H9 (cell line): ENCODE data around the gene BLACAT1. TPM values are rescaled to one million over a fixed set of nuclear protein-coding genes. Genes with fewer than 3 reads are reported as not detected.

Source experiments
- DNase-seq: peaks from one replicate; pipeline ENCODE4 v3.0.0-alpha.2; 2017
- H2AFZ ChIP-seq: one replicate; pipeline ENCODE4 v1.6.1; 2013; ENCODE audit warnings: mild to moderate bottlenecking, low read length, control low read depth, moderate library complexity
- H2AK5ac ChIP-seq: 2 replicates; pipeline ENCODE4 v1.6.1; 2013; ENCODE audit warnings: low read length, control low read depth, mixed read lengths; ENCODE audit not compliant: insufficient read length
- H2BK120ac ChIP-seq: one replicate; pipeline ENCODE4 v1.6.1; 2013; ENCODE audit warnings: low read depth, mild to moderate bottlenecking, low read length, control low read depth, inconsistent platforms; ENCODE audit not compliant: poor library complexity, severe bottlenecking
- H2BK12ac ChIP-seq: 2 replicates; pipeline ENCODE4 v1.6.1; 2013; ENCODE audit warnings: low read length, control low read depth, mixed read lengths, low read depth; ENCODE audit not compliant: insufficient read length
- H2BK15ac ChIP-seq: 2 replicates; pipeline ENCODE4 v1.6.1; 2013; ENCODE audit warnings: low read depth, low read length, control low read depth
- H2BK20ac ChIP-seq: one replicate; pipeline ENCODE4 v1.6.1; 2013; ENCODE audit warnings: low read depth, mild to moderate bottlenecking, low read length, control low read depth, inconsistent platforms; ENCODE audit not compliant: poor library complexity, severe bottlenecking
- H2BK5ac ChIP-seq: 2 replicates; pipeline ENCODE4 v1.6.1; 2013; ENCODE audit warnings: low read length, control low read depth, mixed read lengths; ENCODE audit not compliant: insufficient read length
- H3K14ac ChIP-seq: 2 replicates; pipeline ENCODE4 v1.6.1; 2013; ENCODE audit warnings: low read length, control low read depth; ENCODE audit not compliant: insufficient read depth
- H3K18ac ChIP-seq: 2 replicates; pipeline ENCODE4 v1.6.1; 2013; ENCODE audit warnings: low read depth, mild to moderate bottlenecking, mixed read lengths, low read length, control low read depth; ENCODE audit not compliant: insufficient read length
- H3K23ac ChIP-seq: 2 replicates; pipeline ENCODE4 v1.6.1; 2013; ENCODE audit warnings: low read length, control low read depth, mixed read lengths, low read depth; ENCODE audit not compliant: insufficient read length
- H3K23me2 ChIP-seq: 2 replicates; pipeline ENCODE4 v1.6.1; 2013; ENCODE audit warnings: low read depth, mild to moderate bottlenecking, mixed read lengths, low read length, control low read depth; ENCODE audit not compliant: insufficient read length, poor library complexity, severe bottlenecking
- H3K27ac ChIP-seq: 2 replicates; pipeline ENCODE4 v1.5.1; 2013; ENCODE audit warnings: low read length, control low read depth, mixed read lengths, low read depth; ENCODE audit not compliant: insufficient read length
- H3K27me3 ChIP-seq: 2 replicates; pipeline ENCODE4 v1.6.1; 2013; ENCODE audit warnings: low read length, control low read depth, inconsistent platforms; ENCODE audit not compliant: insufficient read depth
- H3K4ac ChIP-seq: 2 replicates; pipeline ENCODE4 v1.6.1; 2013; ENCODE audit warnings: low read depth, mild to moderate bottlenecking, control low read depth, inconsistent platforms, low read length, moderate library complexity
- H3K4me1 ChIP-seq: 2 replicates; pipeline ENCODE4 v1.6.1; 2013; ENCODE audit warnings: low read length, control low read depth, inconsistent platforms; ENCODE audit not compliant: insufficient read depth
- H3K4me2 ChIP-seq: 2 replicates; pipeline ENCODE4 v1.6.1; 2013; ENCODE audit warnings: low read length, control low read depth, mixed read lengths; ENCODE audit not compliant: insufficient read length, insufficient read depth
- H3K56ac ChIP-seq: 2 replicates; pipeline ENCODE4 v1.6.1; 2013; ENCODE audit warnings: low read depth, mild to moderate bottlenecking, mixed read lengths, low read length, control low read depth; ENCODE audit not compliant: insufficient read length
- H3K79me1 ChIP-seq: 2 replicates; pipeline ENCODE4 v1.6.1; 2013; ENCODE audit warnings: low read depth, mild to moderate bottlenecking, moderate library complexity, low read length, control low read depth, inconsistent platforms; ENCODE audit not compliant: insufficient read depth, poor library complexity, severe bottlenecking
- H3K79me2 ChIP-seq: 2 replicates; pipeline ENCODE4 v1.6.1; 2013; ENCODE audit warnings: low read length, control low read depth, inconsistent platforms; ENCODE audit not compliant: insufficient read depth
- H3K9ac ChIP-seq: 2 replicates; pipeline ENCODE4 v1.6.1; 2013; ENCODE audit warnings: low read length, control low read depth, mixed read lengths; ENCODE audit not compliant: insufficient read length; ENCODE audit errors: extremely low read depth
- H3K9me3 ChIP-seq: one replicate; pipeline ENCODE4 v1.6.1; 2013; ENCODE audit warnings: low read depth, low read length, inconsistent platforms; ENCODE audit not compliant: control insufficient read depth
- H3T11ph ChIP-seq: one replicate; pipeline ENCODE4 v1.6.1; 2013; ENCODE audit warnings: mild to moderate bottlenecking, low read length, control low read depth, inconsistent platforms
- H4K20me1 ChIP-seq: one replicate; pipeline ENCODE4 v1.6.1; 2013; ENCODE audit not compliant: control insufficient read depth, insufficient read length, insufficient read depth
- H4K5ac ChIP-seq: 2 replicates; pipeline ENCODE4 v1.6.1; 2013; ENCODE audit warnings: low read depth, mild to moderate bottlenecking, mixed read lengths, low read length, control low read depth; ENCODE audit not compliant: insufficient read length
- H4K8ac ChIP-seq: replicated peaks from 2 replicates; pipeline ENCODE4 v1.6.1; 2013; ENCODE audit warnings: low read length, control low read depth, mixed read lengths, low read depth; ENCODE audit not compliant: insufficient read length
- H4K91ac ChIP-seq: 2 replicates; pipeline ENCODE4 v1.6.1; 2013; ENCODE audit warnings: low read depth, mild to moderate bottlenecking, moderate library complexity, mixed read lengths, low read length, control low read depth; ENCODE audit not compliant: insufficient read length
- H3K27ac Mint-ChIP-seq, 3 experiments: 2 replicates in 2 of 3; 3 replicates in 1 of 3; pipeline ENCODE4 v1.8.0; 2020 to 2021; ENCODE audit warnings: mixed read lengths in 3 of 3, mild to moderate bottlenecking in 1 of 3, moderate library complexity in 1 of 3
- H3K27me3 Mint-ChIP-seq: 2 replicates; pipeline ENCODE4 v1.8.0; 2021; ENCODE audit warnings: low read depth, mild to moderate bottlenecking, moderate library complexity, mixed read lengths
- H3K36me3 Mint-ChIP-seq, 3 experiments: 2 replicates in 2 of 3; 3 replicates in 1 of 3; pipeline ENCODE4 v1.8.0; 2020 to 2021; ENCODE audit warnings: low read depth in 3 of 3, mixed read lengths in 3 of 3; ENCODE audit not compliant: insufficient read depth in 1 of 3
- H3K4me1 Mint-ChIP-seq, 2 experiments: 2 replicates each; pipeline ENCODE4 v1.8.0; 2020; ENCODE audit warnings: mixed read lengths in 2 of 2
- H3K4me3 Mint-ChIP-seq, 2 experiments: 2 replicates in 1 of 2; 3 replicates in 1 of 2; pipeline ENCODE4 v1.8.0; 2020 to 2021; ENCODE audit warnings: mild to moderate bottlenecking in 2 of 2, mixed read lengths in 2 of 2, moderate library complexity in 1 of 2
- H3K9me3 Mint-ChIP-seq, 2 experiments: 2 replicates in 1 of 2; 3 replicates in 1 of 2; pipeline ENCODE4 v1.8.0; 2020; ENCODE audit warnings: mild to moderate bottlenecking in 2 of 2, mixed read lengths in 2 of 2, moderate library complexity in 1 of 2
- WGBS: extraction: QIAGEN DNeasy Blood & Tissue Kit; methylation state at CpG from one replicate; pipeline ENCODE4 v1.1.7; 2013; ENCODE audit warnings: missing lambda C conversion rate, low lambda C conversion rate, mixed read lengths; ENCODE audit not compliant: insufficient read length; ENCODE audit errors: extremely low coverage; 5-methylcytosine and 5-hydroxymethylcytosine counted together
- total RNA-seq: library from RNA; stranded (reverse); gene quantifications from 2 replicates; pipeline ENCODE4 v1.2.1, GENCODE V29; 2021
- TF ChIP-seq, protein P1 (sequence below): fragments of 200-600 bp; sonication (generic); conservative IDR thresholded peaks from 3 replicates; pipeline ENCODE4 v1.8.0; 2021; ENCODE audit warnings: antibody characterized with exemption, mild to moderate bottlenecking

Gene BLACAT1
- total RNA-seq, 1 experiment from 2014 or later: 4.0 TPM

DNA sequence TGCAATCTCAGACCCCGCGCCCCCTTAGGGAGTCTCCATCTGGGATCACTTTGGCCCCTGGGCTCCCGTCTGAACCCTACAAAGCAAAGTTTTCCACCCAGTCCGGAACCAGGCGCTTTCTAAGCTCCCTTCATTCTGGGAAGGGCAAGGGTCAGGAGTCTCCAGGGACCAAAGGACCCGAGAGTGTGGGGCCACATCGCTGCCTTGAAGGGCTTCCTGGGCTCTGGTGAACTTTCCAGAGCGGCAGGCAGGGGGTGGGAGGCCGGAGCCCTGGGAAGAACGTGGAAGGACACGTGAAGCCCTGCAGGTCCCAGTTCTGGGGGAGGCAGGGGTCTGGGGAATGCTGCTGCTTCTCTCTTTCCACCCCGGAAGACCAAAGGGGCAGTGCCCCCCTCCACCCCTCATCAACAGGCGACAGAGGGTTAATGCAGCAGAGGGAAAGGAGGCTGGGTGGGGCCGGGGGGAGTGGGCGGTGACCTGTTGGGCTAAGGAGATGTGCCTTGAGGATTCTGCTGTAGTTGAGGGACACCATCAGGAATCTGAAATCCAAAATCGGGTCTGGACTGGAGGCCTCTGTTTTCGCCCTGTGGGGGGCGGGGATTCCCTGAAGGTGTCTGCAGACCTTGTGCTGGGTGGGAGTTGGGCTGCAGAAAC, 49.4 kb upstream of the BLACAT1 start:
- H3K4ac ChIP-seq: no peak overlapping the region
- H2BK15ac ChIP-seq: no peak overlapping the region
- H3K23me2 ChIP-seq: peaks cover 9% of the 10 kb centered on the region
- no peak overlapping the region for H3K27ac ChIP-seq
- H2BK5ac ChIP-seq: no peak overlapping the region
- no CpG with 5 or more reads among the region's 18 CpGs for WGBS
- Mint-ChIP-seq H3K27ac (peak overlapping the region in 1 of 3 experiments; percentile 85; a peak in 4 of 7 replicates), H3K9me3 (no peaks in the 10 kb centered on the region), H3K36me3 (peaks cover 5 to 18% (median 8%) of the 10 kb centered on the region in 3 experiments; a peak in 6 of 7 replicates), H3K4me1 (peaks cover 57 to 62% of the 10 kb centered on the region in 2 experiments), H3K4me3 (peak overlapping the region; percentile 83 to 93), H3K27me3 (peaks cover 8% of the 10 kb centered on the region)
- H2AK5ac ChIP-seq: no peak overlapping the region
- peak; percentile 71 for DNase-seq
- peak overlapping the region; percentile 40 for H3K9ac ChIP-seq
- no peak overlapping the region for H4K5ac ChIP-seq
- no peaks in the 10 kb centered on the region for H3K27me3 ChIP-seq
- no peak overlapping the region for H2BK120ac ChIP-seq
- no peak overlapping the region for H3T11ph ChIP-seq
- no peak overlapping the region for H3K18ac ChIP-seq
- no peak overlapping the region for H3K23ac ChIP-seq
- H3K56ac ChIP-seq: no peak overlapping the region
- peaks cover 5% of the 10 kb centered on the region; the same call in 1 of the 2 replicates for H3K79me2 ChIP-seq
- no peaks in the 10 kb centered on the region for H3K79me1 ChIP-seq
- no peak overlapping the region for H4K91ac ChIP-seq
- TF ChIP-seq, protein P1, sequence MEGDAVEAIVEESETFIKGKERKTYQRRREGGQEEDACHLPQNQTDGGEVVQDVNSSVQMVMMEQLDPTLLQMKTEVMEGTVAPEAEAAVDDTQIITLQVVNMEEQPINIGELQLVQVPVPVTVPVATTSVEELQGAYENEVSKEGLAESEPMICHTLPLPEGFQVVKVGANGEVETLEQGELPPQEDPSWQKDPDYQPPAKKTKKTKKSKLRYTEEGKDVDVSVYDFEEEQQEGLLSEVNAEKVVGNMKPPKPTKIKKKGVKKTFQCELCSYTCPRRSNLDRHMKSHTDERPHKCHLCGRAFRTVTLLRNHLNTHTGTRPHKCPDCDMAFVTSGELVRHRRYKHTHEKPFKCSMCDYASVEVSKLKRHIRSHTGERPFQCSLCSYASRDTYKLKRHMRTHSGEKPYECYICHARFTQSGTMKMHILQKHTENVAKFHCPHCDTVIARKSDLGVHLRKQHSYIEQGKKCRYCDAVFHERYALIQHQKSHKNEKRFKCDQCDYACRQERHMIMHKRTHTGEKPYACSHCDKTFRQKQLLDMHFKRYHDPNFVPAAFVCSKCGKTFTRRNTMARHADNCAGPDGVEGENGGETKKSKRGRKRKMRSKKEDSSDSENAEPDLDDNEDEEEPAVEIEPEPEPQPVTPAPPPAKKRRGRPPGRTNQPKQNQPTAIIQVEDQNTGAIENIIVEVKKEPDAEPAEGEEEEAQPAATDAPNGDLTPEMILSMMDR: 0 out of 3 replicates have a peak, but pooled peaks have one; percentile 22
- H3K4me2 ChIP-seq: peak overlapping the region; percentile 58
- no peak overlapping the region for H4K8ac ChIP-seq
- peak overlapping the region; percentile 81; the same call in 1 of the 2 replicates for H3K14ac ChIP-seq
- no peaks in the 10 kb centered on the region for H4K20me1 ChIP-seq
- peaks cover 9% of the 10 kb centered on the region; the same call in 1 of the 2 replicates for H3K4me1 ChIP-seq
- no peak overlapping the region for H2BK12ac ChIP-seq
- no peak overlapping the region for H2BK20ac ChIP-seq
- no peaks in the 10 kb centered on the region for H3K9me3 ChIP-seq
- no peak overlapping the region for H2AFZ ChIP-seq
